Memory B cell (primary cell): ENCODE results near the gene SLIT3.

Experiments used
- ATAC-seq: fragments of 150-1000 bp; cut with Tn5 transposase; 2 replicates; pipeline ENCODE4 v1.10.0; 2021; ENCODE audit warnings: low read depth, mild to moderate bottlenecking, moderate library complexity
- DNase-seq, 2 donors: peaks; one replicate each; pipeline ENCODE4 v3.0.0; 2022; ENCODE audit warnings: low spot score in 2 of 2
- H3K27ac Mint-ChIP-seq: one replicate; pipeline ENCODE4 v1.8.0; 2022; ENCODE audit warnings: mild to moderate bottlenecking, moderate library complexity, mixed read lengths
- H3K27me3 Mint-ChIP-seq: one replicate; pipeline ENCODE4 v1.8.0; 2022; ENCODE audit warnings: mixed read lengths
- H3K36me3 Mint-ChIP-seq: one replicate; pipeline ENCODE4 v1.8.0; 2022; ENCODE audit warnings: mild to moderate bottlenecking, mixed read lengths
- H3K4me1 Mint-ChIP-seq: one replicate; pipeline ENCODE4 v1.8.0; 2022; ENCODE audit warnings: mixed read lengths
- H3K4me3 Mint-ChIP-seq: one replicate; pipeline ENCODE4 v1.8.0; 2022; ENCODE audit warnings: mild to moderate bottlenecking, moderate library complexity, mixed read lengths
- H3K9me3 Mint-ChIP-seq: one replicate; pipeline ENCODE4 v1.8.0; 2022; ENCODE audit warnings: mixed read lengths

Gene SLIT3

GRCh38 chr5:168780888-168781287, 520.1 kb downstream of the SLIT3 start:
- no peaks in the 10 kb centered on the region for H3K27me3 Mint-ChIP-seq
- H3K4me1 Mint-ChIP-seq, result no peaks in the 10 kb centered on the region
- no peak overlapping the region for H3K27ac Mint-ChIP-seq
- no peak overlapping the region for H3K4me3 Mint-ChIP-seq
- ATAC-seq (no peak), DNase-seq (no peak)
- H3K9me3 Mint-ChIP-seq, result peaks cover 4% of the 10 kb centered on the region
- no peaks in the 10 kb centered on the region for H3K36me3 Mint-ChIP-seq

- H3K4me3 Mint-ChIP-seq, result no peak overlapping the region
- H3K36me3 Mint-ChIP-seq, result no peaks in the 10 kb centered on the region
- no peak overlapping the region for H3K27ac Mint-ChIP-seq
- ATAC-seq (no peak), DNase-seq (no peak)
- no peaks in the 10 kb centered on the region for H3K4me1 Mint-ChIP-seq
- H3K9me3 Mint-ChIP-seq, result peaks cover 5% of the 10 kb centered on the region
- peaks cover 2% of the 10 kb centered on the region for H3K27me3 Mint-ChIP-seq
Observed at GRCh38 chr5:168779333-168779732, 521.6 kb downstream of the SLIT3 start.

DNA sequence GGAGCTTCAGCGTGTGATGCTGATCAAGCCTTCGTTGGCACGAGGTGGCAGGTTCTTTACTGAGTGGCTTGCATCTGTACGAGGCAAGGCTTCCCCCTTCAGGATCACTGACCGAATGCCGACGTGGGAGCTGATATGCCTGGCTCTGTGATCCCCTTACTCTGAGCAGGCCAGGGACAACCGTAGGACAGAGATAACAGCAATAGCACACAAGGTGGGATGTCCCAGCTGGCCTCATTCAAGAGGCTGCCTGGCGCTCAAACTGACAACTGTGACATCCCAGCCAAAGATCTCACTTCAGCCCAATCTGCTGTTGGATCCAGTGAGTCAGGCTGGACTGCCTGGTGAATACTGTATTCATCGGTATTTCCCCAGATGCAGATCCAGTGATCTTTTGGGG, 522.4 kb downstream of the SLIT3 start:
- H3K36me3 Mint-ChIP-seq, result no peaks in the 10 kb centered on the region
- no peak overlapping the region for H3K27ac Mint-ChIP-seq
- H3K4me1 Mint-ChIP-seq, result no peaks in the 10 kb centered on the region
- no peak overlapping the region for H3K4me3 Mint-ChIP-seq
- H3K9me3 Mint-ChIP-seq, result peaks cover 5% of the 10 kb centered on the region
- peaks cover 2% of the 10 kb centered on the region for H3K27me3 Mint-ChIP-seq
- ATAC-seq (no peak), DNase-seq (no peak)

DNA sequence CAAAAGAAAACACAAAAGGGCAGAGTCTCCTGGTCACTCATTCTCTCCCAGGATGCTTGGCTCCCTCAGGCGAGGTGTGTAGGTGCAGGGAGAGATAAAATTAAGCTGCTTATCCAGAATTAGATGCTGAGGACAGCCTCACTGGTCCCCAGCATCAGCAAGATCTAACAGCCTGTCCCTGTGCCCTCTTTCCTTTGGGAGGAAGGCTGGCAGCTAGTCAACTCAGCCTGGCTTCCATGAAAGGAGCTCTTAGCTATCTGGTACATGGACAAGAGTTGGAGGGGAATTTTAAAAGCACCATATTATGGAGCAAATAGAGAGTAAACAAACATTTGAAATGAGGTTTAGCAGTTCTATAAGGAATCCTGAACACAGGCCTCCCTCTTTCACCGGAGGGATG, 523.3 kb downstream of the SLIT3 start:
- Mint-ChIP-seq H3K9me3 (peaks cover 3% of the 10 kb centered on the region), H3K4me1 (no peaks in the 10 kb centered on the region), H3K4me3 (no peak overlapping the region), H3K27me3 (peaks cover 2% of the 10 kb centered on the region), H3K36me3 (no peaks in the 10 kb centered on the region), H3K27ac (no peak overlapping the region)
- DNase-seq (no peak), ATAC-seq (no peak)

- ATAC-seq, result no peak
- no peak overlapping the region for H3K27ac Mint-ChIP-seq
- no peak overlapping the region for H3K4me3 Mint-ChIP-seq
- no peaks in the 10 kb centered on the region for H3K36me3 Mint-ChIP-seq
- DNase-seq, result no peak
- peaks cover 2% of the 10 kb centered on the region for H3K27me3 Mint-ChIP-seq
- no peaks in the 10 kb centered on the region for H3K4me1 Mint-ChIP-seq
- H3K9me3 Mint-ChIP-seq, result peaks cover 3% of the 10 kb centered on the region
Observed at GRCh38 chr5:168776070-168776469, 524.9 kb downstream of the SLIT3 start.

- DNase-seq (no peak), ATAC-seq (no peak)
- H3K4me1 Mint-ChIP-seq, result no peaks in the 10 kb centered on the region
- H3K27ac Mint-ChIP-seq, result no peak overlapping the region
- no peaks in the 10 kb centered on the region for H3K36me3 Mint-ChIP-seq
- peaks cover 3% of the 10 kb centered on the region for H3K9me3 Mint-ChIP-seq
- H3K4me3 Mint-ChIP-seq, result no peak overlapping the region
- H3K27me3 Mint-ChIP-seq, result peaks cover 4% of the 10 kb centered on the region
Observed at GRCh38 chr5:168773226-168773625, 527.7 kb downstream of the SLIT3 start.

GRCh38 chr5:168772316-168772961, 528.5 kb downstream of the SLIT3 start:
- ATAC-seq, result no peak
- H3K27ac Mint-ChIP-seq, result no peak overlapping the region
- peaks cover 4% of the 10 kb centered on the region for H3K27me3 Mint-ChIP-seq
- H3K4me3 Mint-ChIP-seq, result no peak overlapping the region
- H3K4me1 Mint-ChIP-seq, result no peaks in the 10 kb centered on the region
- peaks cover 7% of the 10 kb centered on the region for H3K9me3 Mint-ChIP-seq
- DNase-seq, result no peak
- no peaks in the 10 kb centered on the region for H3K36me3 Mint-ChIP-seq

DNA sequence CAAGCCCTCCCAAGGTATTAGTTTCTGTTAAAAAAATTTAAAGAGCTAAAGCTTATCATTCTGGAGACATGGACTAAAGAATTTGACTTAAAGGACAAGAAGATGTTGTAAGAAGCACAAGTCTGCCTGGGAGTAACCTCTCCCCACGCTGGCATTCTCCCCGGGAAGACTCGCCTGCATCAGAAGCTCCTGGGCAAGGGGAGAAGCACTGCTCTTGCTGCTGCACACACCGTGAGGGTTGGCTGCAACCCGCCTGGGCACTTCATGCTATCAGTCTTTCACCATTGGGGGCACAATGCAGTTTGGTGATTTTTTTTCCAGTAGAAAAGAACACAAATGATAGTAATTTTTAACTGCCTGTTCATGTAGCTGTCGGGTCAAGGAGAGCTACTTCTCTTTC, 529.3 kb downstream of the SLIT3 start:
- Mint-ChIP-seq H3K36me3 (no peaks in the 10 kb centered on the region), H3K4me1 (no peaks in the 10 kb centered on the region), H3K9me3 (peaks cover 5% of the 10 kb centered on the region), H3K4me3 (no peak overlapping the region), H3K27ac (no peak overlapping the region), H3K27me3 (peaks cover 4% of the 10 kb centered on the region)
- ATAC-seq, result no peak
- DNase-seq, result no peak

- no peak for DNase-seq
- Mint-ChIP-seq H3K27me3 (peaks cover 5% of the 10 kb centered on the region), H3K9me3 (peaks cover 5% of the 10 kb centered on the region), H3K4me3 (no peak overlapping the region), H3K4me1 (no peaks in the 10 kb centered on the region), H3K27ac (no peak overlapping the region), H3K36me3 (no peaks in the 10 kb centered on the region)
- no peak for ATAC-seq
Observed at GRCh38 chr5:168770996-168771395, 529.9 kb downstream of the SLIT3 start.

DNA sequence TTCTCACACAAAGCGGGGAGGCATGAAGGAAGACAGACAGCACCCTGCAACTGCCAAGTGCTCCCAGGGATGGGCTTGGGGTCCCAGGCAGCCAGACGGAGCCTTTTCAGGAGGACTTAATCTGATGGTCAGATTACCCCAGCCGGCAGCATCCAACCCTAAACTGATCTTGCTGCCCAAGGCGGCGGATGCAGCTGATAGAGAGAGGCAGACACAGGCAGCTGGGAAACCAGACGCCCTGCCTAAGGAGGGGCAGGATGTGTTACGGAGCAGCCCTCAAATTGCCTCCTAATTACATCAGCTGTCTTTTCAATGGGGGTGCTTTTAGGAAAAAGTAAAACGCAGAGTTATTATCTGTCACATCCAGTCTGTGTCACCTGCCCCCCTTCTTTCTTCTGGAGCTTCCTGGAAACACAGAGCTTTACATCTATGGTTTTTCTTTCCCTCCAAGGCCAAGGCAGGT, 530.9 kb downstream of the SLIT3 start:
- DNase-seq (no peak), ATAC-seq (no peak)
- H3K36me3 Mint-ChIP-seq, result no peaks in the 10 kb centered on the region
- no peaks in the 10 kb centered on the region for H3K4me1 Mint-ChIP-seq
- H3K4me3 Mint-ChIP-seq, result no peak overlapping the region
- no peak overlapping the region for H3K27ac Mint-ChIP-seq
- peaks cover 4% of the 10 kb centered on the region for H3K9me3 Mint-ChIP-seq
- H3K27me3 Mint-ChIP-seq, result peaks cover 5% of the 10 kb centered on the region

DNA sequence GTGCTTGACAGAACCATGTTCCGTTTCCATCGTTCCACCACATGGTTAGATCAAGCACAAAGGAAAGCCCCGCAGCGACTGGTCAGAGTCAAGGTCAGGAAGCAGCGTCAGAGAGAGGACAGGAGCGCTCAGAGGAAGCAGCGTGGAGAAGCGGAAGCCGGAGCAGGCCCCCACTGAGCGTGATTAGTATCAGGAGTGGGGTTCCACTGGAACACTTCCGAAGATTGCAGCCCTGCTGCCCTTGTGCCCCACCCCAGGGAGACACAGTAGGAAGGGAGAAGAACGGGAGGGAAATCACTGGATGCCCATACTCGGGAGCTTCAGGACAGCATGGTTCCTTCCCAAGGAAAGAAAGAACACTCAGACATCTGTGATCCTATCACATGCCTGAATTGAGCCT, 532.8 kb downstream of the SLIT3 start:
- no peak for ATAC-seq
- H3K9me3 Mint-ChIP-seq, result peaks cover 4% of the 10 kb centered on the region
- no peaks in the 10 kb centered on the region for H3K36me3 Mint-ChIP-seq
- H3K4me1 Mint-ChIP-seq, result no peaks in the 10 kb centered on the region
- no peak overlapping the region for H3K27ac Mint-ChIP-seq
- no peak overlapping the region for H3K4me3 Mint-ChIP-seq
- H3K27me3 Mint-ChIP-seq, result peaks cover 7% of the 10 kb centered on the region
- no peak for DNase-seq

- Mint-ChIP-seq H3K9me3 (peaks cover 4% of the 10 kb centered on the region), H3K27me3 (peaks cover 9% of the 10 kb centered on the region), H3K36me3 (no peaks in the 10 kb centered on the region)
Observed at GRCh38 chr5:168766426-168766700, 534.6 kb downstream of the SLIT3 start.

GRCh38 chr5:168765551-168766425, 535.2 kb downstream of the SLIT3 start:
- DNase-seq, result no peak
- H3K4me1 Mint-ChIP-seq, result no peaks in the 10 kb centered on the region
- no peak overlapping the region for H3K4me3 Mint-ChIP-seq
- H3K27ac Mint-ChIP-seq, result no peak overlapping the region
- peaks cover 4% of the 10 kb centered on the region for H3K9me3 Mint-ChIP-seq
- peaks cover 9% of the 10 kb centered on the region for H3K27me3 Mint-ChIP-seq
- no peak for ATAC-seq
- no peaks in the 10 kb centered on the region for H3K36me3 Mint-ChIP-seq

More at GRCh38 chr5:168766426-168766700, 534.6 kb downstream of the SLIT3 start:
- no peak for DNase-seq
- H3K4me3 Mint-ChIP-seq, result no peak overlapping the region
- no peak for ATAC-seq
- H3K27ac Mint-ChIP-seq, result no peak overlapping the region
- H3K4me1 Mint-ChIP-seq, result no peaks in the 10 kb centered on the region

- Mint-ChIP-seq H3K4me1 (no peaks in the 10 kb centered on the region), H3K27me3 (peaks cover 7% of the 10 kb centered on the region), H3K4me3 (no peak overlapping the region), H3K36me3 (no peaks in the 10 kb centered on the region), H3K9me3 (peaks cover 4% of the 10 kb centered on the region), H3K27ac (no peak overlapping the region)
- ATAC-seq, result no peak
- no peak for DNase-seq
Observed at GRCh38 chr5:168765086-168765550, 535.8 kb downstream of the SLIT3 start.
